ENCODE data around the gene SNED1. TPM values are rescaled to one million over a fixed set of nuclear protein-coding genes. Genes with fewer than 3 reads are reported as not detected.

The SNED1 gene
- total RNA-seq, 3 donors from 2014 or later, result 27.1 to 46.9 (median 35.2) TPM

DNA sequence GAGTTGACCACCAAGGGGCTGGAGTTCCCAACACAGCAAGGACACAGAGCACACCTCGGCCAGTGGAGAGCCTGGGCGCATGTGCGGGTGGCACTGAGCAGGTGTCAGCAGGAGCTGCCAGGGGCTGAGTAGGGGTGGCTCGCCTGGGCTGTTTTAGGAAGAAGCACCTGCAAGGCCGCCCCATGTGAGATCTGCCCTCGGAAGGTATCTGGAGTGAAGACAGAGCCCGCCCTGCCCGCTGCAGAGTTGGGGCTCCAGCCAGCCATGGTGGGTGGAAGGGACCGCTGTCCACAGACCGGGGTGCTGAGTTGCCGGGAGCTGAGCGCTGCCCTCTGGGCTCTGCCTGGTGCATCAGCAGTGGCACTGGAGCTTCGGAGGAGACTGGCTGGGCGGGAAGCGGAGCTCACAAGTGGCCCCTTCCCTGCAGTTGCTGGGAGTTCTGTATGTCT is 68.5 kb downstream of the SNED1 start:
- Histone ChIP-seq H3K27ac (no peak overlapping the region), H3K27me3 (no peaks in the 10 kb centered on the region), H3K4me3 (no peak overlapping the region), H3K9me3 (no peaks in the 10 kb centered on the region), H3K4me1 (peaks cover 0 to 8% of the 10 kb centered on the region in 2 donors), H3K36me3 (no peaks in the 10 kb centered on the region)
- intact Hi-C loops (cut with DNase I; ENCODE audit: low total_unique reads), result no loop called here
- TF ChIP-seq, protein P1, sequence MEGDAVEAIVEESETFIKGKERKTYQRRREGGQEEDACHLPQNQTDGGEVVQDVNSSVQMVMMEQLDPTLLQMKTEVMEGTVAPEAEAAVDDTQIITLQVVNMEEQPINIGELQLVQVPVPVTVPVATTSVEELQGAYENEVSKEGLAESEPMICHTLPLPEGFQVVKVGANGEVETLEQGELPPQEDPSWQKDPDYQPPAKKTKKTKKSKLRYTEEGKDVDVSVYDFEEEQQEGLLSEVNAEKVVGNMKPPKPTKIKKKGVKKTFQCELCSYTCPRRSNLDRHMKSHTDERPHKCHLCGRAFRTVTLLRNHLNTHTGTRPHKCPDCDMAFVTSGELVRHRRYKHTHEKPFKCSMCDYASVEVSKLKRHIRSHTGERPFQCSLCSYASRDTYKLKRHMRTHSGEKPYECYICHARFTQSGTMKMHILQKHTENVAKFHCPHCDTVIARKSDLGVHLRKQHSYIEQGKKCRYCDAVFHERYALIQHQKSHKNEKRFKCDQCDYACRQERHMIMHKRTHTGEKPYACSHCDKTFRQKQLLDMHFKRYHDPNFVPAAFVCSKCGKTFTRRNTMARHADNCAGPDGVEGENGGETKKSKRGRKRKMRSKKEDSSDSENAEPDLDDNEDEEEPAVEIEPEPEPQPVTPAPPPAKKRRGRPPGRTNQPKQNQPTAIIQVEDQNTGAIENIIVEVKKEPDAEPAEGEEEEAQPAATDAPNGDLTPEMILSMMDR (IDR thresholded peaks at IDR 0.05), result no peak
- TF ChIP-seq POLR2A (IDR thresholded peaks at IDR 0.05), result no peak
- TF ChIP-seq POLR2AphosphoS5 (IDR thresholded peaks at IDR 0.05), result no peak
- peak in 1 of 2 donors; percentile 15 for DNase-seq (ENCODE audit: low spot score in 2 of 2)

DNA sequence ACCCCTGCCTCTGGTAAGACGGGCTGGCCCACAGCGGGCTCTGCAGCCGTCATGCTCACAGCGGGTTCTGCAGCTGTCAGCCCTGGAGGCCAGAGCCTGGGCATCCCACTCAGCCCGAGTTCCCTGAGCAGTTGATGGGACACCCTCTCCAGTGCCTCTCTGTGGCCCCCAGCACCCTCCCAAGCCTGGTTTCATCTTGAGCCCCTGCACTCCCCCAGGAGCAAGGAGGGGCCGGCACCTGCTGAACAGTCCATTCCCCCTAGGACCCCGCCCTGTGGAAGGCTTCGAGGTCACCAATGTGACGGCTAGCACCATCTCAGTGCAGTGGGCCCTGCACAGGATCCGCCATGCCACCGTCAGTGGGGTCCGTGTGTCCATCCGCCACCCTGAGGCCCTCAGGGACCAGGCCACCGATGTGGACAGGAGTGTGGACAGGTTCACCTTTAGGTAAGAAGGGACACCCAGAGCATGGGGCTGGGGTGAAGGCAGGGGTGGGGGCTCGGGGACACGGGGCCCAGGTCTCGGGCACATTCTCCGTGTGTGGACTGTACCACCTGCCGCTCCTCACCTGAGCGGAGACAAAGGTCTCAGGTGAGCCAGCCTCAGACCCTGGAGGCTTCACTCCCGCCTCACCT is 69.2 kb downstream of the SNED1 start:
- intact Hi-C loops (cut with DNase I; ENCODE audit: low total_unique reads), result no loop called here
- Histone ChIP-seq H3K36me3 (no peaks in the 10 kb centered on the region), H3K27me3 (no peaks in the 10 kb centered on the region), H3K27ac (no peak overlapping the region), H3K4me1 (peaks cover 0 to 5% of the 10 kb centered on the region in 2 donors), H3K4me3 (no peak overlapping the region), H3K9me3 (no peaks in the 10 kb centered on the region)
- TF ChIP-seq POLR2AphosphoS5 (IDR thresholded peaks at IDR 0.05), result no peak
- TF ChIP-seq, protein P1 (IDR thresholded peaks at IDR 0.05), result no peak
- no peak for TF ChIP-seq POLR2A (IDR thresholded peaks at IDR 0.05)
- peak in 1 of 2 donors; percentile 15 for DNase-seq (ENCODE audit: low spot score in 2 of 2)

DNA sequence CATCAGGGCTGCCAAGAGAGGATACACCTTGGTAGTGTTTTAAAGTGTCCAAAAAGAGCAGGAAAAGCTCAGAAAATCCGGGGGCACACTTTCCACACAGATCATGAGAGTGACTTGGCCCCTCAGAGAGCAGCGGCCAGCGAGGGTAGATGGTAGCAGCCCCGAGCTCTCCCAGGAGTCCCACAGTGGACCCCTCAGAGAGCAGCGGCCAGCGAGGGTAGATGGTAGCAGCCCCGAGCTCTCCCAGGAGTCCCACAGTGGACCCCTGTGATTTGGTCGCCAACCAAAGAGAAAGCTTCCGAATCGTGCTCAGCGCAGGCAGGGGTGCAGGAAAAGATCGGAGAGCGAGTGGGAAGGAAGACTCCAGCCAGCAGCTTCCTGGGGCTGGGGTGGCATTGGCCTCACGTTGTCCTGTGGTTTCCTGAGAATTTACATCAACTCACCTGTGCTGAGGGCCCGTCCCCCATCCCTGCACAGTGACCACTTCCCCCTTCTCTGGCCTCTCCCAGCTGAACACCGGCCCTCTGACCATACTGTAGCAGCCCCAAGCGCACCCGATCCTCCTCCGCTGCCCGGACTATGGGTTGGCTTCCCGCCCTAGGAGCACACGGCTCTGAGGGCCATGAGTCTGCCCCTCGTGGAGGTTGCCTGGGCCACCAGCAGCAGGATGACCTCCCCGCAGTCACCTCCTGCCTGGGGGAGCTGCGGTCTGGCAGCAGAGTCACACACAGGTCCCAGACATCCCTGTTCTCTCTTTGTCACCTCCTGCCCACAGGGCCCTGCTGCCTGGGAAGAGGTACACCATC is 69.9 kb downstream of the SNED1 start:
- no peak for DNase-seq (ENCODE audit: low spot score in 2 of 2)
- no peak overlapping the region for H3K4me3 ChIP-seq
- H3K36me3 ChIP-seq, result no peaks in the 10 kb centered on the region
- intact Hi-C loops (cut with DNase I; ENCODE audit: low total_unique reads), result no loop called here
- no peaks in the 10 kb centered on the region for H3K4me1 ChIP-seq
- H3K27me3 ChIP-seq, result no peaks in the 10 kb centered on the region
- TF ChIP-seq, protein P1 (IDR thresholded peaks at IDR 0.05), result no peak
- TF ChIP-seq POLR2A (IDR thresholded peaks at IDR 0.05), result no peak
- TF ChIP-seq POLR2AphosphoS5 (IDR thresholded peaks at IDR 0.05), result no peak
- no peak overlapping the region for H3K27ac ChIP-seq
- H3K9me3 ChIP-seq, result no peaks in the 10 kb centered on the region

DNA sequence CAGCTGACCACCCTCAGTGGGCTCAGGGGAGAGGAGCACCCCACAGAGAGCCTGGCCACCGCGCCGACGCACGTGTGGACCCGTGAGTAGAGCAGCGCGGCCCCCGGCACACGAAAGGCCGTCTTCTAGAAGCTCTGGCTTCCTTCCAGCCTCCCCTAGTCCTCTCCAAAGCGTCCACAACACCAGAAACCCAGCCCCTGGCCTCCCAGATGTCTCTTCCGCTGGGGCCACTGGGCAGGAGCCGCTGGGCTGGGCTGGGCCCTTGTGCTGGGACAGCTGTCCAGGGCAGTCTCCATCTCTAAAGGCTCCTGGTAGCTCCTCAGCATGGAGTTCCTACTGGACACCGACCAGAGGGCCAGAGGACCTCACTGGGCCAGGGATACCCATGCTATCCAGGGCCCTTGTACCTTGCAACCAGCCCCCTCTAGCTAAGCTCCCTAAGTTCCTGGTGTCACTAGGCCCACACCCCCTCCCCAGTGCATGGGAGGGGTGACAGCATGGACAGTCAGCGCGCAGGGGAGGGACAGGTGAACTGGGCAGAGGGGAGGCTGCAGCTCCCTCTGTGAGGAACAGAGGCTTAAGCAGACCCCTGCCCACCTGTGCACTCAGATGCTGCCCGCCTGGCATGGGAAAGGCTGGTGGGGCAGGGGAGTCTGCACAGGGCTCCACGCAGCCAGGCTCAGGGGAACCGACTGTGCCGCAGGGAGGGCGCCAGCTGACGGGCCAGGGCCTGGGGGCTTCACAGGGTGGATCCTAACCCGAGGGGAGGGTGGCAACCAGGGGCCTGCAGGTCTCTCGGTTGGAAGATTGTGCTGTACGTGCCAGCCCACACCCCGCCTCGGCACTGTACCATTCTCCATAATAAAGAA is 70.8 kb downstream of the SNED1 start:
- H3K27ac ChIP-seq, result no peak overlapping the region
- DNase-seq (ENCODE audit: low spot score in 2 of 2), result no peak
- H3K4me1 ChIP-seq, result no peaks in the 10 kb centered on the region
- no peaks in the 10 kb centered on the region for H3K9me3 ChIP-seq
- no peaks in the 10 kb centered on the region for H3K27me3 ChIP-seq
- H3K36me3 ChIP-seq, result no peaks in the 10 kb centered on the region
- TF ChIP-seq, protein P1 (IDR thresholded peaks at IDR 0.05), result no peak
- TF ChIP-seq POLR2AphosphoS5 (IDR thresholded peaks at IDR 0.05) (no peak), POLR2A (IDR thresholded peaks at IDR 0.05) (no peak)
- intact Hi-C loops (cut with DNase I; ENCODE audit: low total_unique reads), result no loop called here
- no peak overlapping the region for H3K4me3 ChIP-seq

Data from breast epithelium (tissue), 4 donors.